ENCODE data around the gene ANOS1. TPM values are rescaled to one million over a fixed set of nuclear protein-coding genes. Genes with fewer than 3 reads are reported as not detected.

The ANOS1 gene
- total RNA-seq, 1 donor from 2014 or later = 0.04 TPM

DNA sequence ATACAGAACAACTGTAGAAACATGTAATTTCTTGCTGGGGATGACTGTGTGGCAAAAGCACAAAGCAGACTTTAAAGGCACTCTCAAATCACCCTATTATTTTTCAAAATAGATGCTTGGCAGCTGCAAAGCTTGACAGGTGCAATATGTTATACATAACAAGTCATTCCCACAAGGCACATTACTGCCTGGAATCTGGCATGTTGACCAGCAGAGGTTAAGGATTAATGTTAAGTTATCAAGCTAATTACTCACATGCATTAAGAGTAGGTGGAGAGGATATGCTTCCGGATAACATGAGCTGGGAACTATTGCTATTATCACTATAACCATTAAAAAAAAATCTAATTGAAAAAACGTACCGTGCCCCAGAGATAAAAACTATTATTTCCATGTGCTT lies 17.8 kb downstream of the ANOS1 start:
- Mint-ChIP-seq H3K36me3 (ENCODE audit: low read depth) (no peaks in the 10 kb centered on the region), H3K4me1 (no peaks in the 10 kb centered on the region), H3K9me3 (no peaks in the 10 kb centered on the region), H3K27me3 (no peaks in the 10 kb centered on the region), H3K4me3 (no peak overlapping the region), H3K27ac (no peak overlapping the region)
- DNase-seq = no peak
- TF ChIP-seq, protein P1, sequence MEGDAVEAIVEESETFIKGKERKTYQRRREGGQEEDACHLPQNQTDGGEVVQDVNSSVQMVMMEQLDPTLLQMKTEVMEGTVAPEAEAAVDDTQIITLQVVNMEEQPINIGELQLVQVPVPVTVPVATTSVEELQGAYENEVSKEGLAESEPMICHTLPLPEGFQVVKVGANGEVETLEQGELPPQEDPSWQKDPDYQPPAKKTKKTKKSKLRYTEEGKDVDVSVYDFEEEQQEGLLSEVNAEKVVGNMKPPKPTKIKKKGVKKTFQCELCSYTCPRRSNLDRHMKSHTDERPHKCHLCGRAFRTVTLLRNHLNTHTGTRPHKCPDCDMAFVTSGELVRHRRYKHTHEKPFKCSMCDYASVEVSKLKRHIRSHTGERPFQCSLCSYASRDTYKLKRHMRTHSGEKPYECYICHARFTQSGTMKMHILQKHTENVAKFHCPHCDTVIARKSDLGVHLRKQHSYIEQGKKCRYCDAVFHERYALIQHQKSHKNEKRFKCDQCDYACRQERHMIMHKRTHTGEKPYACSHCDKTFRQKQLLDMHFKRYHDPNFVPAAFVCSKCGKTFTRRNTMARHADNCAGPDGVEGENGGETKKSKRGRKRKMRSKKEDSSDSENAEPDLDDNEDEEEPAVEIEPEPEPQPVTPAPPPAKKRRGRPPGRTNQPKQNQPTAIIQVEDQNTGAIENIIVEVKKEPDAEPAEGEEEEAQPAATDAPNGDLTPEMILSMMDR (IDR thresholded peaks at IDR 0.05) = no peak
- no peak for ATAC-seq (ENCODE audit: low read depth)
- intact Hi-C loops (cut with micrococcal nuclease) = no loop called here
- POLR2A ChIA-PET = no interaction called here
- CTCF ChIA-PET = no interaction called here

DNA sequence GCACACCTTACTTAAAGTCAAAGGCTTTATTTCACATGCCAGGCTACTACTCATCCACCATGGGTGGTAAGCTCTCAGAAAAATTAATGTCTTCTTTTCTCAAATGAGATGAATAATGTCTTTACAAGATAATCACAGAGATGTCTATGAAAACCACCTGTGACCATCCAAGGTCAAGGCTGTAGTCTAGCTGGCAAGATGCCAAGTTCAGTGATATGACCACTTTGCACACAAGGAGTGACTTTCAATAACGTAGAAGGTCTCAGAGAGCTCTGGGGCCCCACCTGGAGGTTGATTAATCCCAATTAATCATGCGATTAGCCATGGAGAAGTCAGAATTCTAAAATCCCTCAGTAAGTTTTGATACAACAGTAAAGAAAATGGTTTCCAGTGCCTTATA lies 20.5 kb downstream of the ANOS1 start:
- no peak for DNase-seq
- Mint-ChIP-seq H3K4me3 (no peak overlapping the region), H3K4me1 (no peaks in the 10 kb centered on the region), H3K27me3 (no peaks in the 10 kb centered on the region), H3K9me3 (no peaks in the 10 kb centered on the region), H3K36me3 (ENCODE audit: low read depth) (no peaks in the 10 kb centered on the region), H3K27ac (no peak overlapping the region)
- TF ChIP-seq, protein P1 (IDR thresholded peaks at IDR 0.05) = no peak
- ChIA-PET CTCF (no interaction called here), POLR2A (no interaction called here)
- intact Hi-C loops (cut with micrococcal nuclease) = no loop called here
- ATAC-seq (ENCODE audit: low read depth) = no peak

DNA sequence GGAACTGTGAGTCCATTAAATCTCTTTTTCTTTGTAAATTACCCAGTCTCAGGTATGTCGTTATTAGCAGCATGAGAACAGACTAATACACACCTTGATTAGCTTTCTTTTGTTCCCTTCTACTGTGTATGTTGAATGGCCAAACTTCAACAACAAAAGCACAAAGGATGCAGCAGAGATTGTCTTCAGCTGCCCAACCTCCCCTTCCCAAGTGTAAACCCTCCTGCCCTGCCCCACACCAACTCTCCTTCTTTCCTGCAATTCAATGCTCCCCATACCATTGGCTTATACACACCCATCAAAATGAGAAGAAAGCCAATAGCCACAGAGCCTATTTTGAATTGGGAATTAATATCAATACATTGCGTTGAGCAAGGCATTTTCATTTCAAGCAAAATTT lies 27.8 kb downstream of the ANOS1 start:
- TF ChIP-seq, protein P1 (IDR thresholded peaks at IDR 0.05) = no peak
- no peak overlapping the region for H3K27ac Mint-ChIP-seq
- no peak for DNase-seq
- ATAC-seq (ENCODE audit: low read depth) = no peak
- H3K4me1 Mint-ChIP-seq = no peaks in the 10 kb centered on the region
- ChIA-PET POLR2A (no interaction called here), CTCF (no interaction called here)
- peaks cover 2% of the 10 kb centered on the region for H3K9me3 Mint-ChIP-seq
- H3K27me3 Mint-ChIP-seq = no peaks in the 10 kb centered on the region
- intact Hi-C loops (cut with micrococcal nuclease) = no loop called here
- H3K4me3 Mint-ChIP-seq = no peak overlapping the region
- H3K36me3 Mint-ChIP-seq (ENCODE audit: low read depth) = no peaks in the 10 kb centered on the region

DNA sequence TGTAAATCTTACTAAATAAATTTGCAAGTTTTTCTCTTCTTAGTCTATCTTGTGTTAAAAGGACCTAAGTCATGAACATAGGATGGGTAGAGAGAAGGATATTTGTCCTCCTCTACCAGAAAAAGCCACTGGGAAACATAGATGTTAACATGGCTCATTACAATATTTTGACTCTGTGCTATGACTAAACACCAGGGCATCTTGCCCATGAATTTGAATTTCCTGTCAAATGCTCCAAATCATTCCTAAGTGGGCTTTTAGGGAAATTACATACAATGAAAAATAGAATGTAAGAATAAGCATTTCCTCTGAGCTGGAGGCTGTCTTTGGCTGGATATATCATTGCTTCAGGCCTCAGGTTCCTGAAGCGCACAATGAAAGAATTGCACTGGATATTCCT lies 39.1 kb downstream of the ANOS1 start:
- Mint-ChIP-seq H3K9me3 (no peaks in the 10 kb centered on the region), H3K27ac (no peak overlapping the region), H3K36me3 (ENCODE audit: low read depth) (no peaks in the 10 kb centered on the region), H3K4me3 (no peak overlapping the region), H3K27me3 (peaks cover 3% of the 10 kb centered on the region), H3K4me1 (no peaks in the 10 kb centered on the region)
- DNase-seq (no peak), ATAC-seq (ENCODE audit: low read depth) (no peak)
- intact Hi-C loops (cut with micrococcal nuclease) = no loop called here
- TF ChIP-seq, protein P1 (IDR thresholded peaks at IDR 0.05) = no peak
- CTCF ChIA-PET = no interaction called here
- POLR2A ChIA-PET = no interaction called here

DNA sequence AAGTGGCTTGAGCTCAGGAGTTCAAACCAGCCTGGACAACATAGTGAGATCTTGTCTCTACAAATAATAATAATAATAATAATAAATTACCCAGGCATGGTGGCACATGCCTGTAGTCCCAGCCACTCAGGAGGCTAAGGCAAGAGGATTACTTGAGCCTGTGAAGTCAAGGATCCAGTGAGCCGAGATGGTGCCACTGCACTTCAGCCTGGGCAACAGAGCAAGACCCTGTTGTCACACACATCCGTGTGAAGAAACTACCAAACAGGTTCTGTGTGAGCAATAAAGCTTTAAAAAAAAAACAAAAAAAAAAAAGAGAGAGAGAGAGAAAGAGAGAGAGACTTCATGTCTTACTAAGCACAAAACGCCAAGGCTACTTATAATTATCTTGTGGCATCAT lies 42.5 kb downstream of the ANOS1 start:
- H3K4me1 Mint-ChIP-seq = no peaks in the 10 kb centered on the region
- H3K9me3 Mint-ChIP-seq = no peaks in the 10 kb centered on the region
- no peak overlapping the region for H3K4me3 Mint-ChIP-seq
- no peaks in the 10 kb centered on the region for H3K27me3 Mint-ChIP-seq
- no peaks in the 10 kb centered on the region for H3K36me3 Mint-ChIP-seq (ENCODE audit: low read depth)
- DNase-seq (no peak), ATAC-seq (ENCODE audit: low read depth) (no peak)
- ChIA-PET POLR2A (no interaction called here), CTCF (no interaction called here)
- TF ChIP-seq, protein P1 (IDR thresholded peaks at IDR 0.05) = no peak
- intact Hi-C loops (cut with micrococcal nuclease) = no loop called here
- H3K27ac Mint-ChIP-seq = no peak overlapping the region

Measured in activated B cell treated with CpG ODN at 0.5 μM for 24 hours (primary cell).